Measurements from ENCODE around the gene GGTA1.
"Not testable (repeated sequence)": the region's sequence is repeated elsewhere in the genome, so short reads cannot be mapped to it uniquely, and the experiment has no call there.

GGTA1 gene

DNA sequence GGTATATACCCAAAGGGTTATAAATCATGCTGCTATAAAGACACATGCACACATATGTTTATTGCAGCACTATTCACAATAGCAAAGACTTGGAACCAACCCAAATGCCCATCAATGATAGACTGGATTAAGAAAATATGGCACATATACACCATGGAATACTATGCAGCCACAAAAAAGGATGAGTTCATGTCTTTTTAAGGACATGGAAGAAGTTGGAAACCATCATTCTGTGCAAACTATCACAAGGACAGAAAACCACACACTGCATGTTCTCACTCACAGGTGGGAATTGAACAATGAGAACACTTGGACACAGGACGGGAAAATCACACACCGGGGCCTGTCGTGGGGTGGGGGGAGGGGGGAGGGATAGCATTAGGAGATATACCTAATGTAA, 62.6 kb downstream of the GGTA1 start:
- H3K27ac ChIP-seq (ENCODE audit: low read depth, low read length); H3K27me3 ChIP-seq (ENCODE audit: control insufficient read depth in 5 of 5, insufficient read depth in 4 of 5, low read length in 5 of 5); H3K4me1 ChIP-seq (ENCODE audit: control insufficient read depth in 5 of 5, insufficient read depth in 5 of 5, low read length in 5 of 5); H3K36me3 ChIP-seq (ENCODE audit: control insufficient read depth in 5 of 5, insufficient read depth in 5 of 5, low read length in 5 of 5); H3K9me3 ChIP-seq (ENCODE audit: control insufficient read depth in 5 of 5, low read length in 5 of 5); H3K9ac ChIP-seq (ENCODE audit: low read length in 5 of 5); H3K4me3 ChIP-seq (ENCODE audit: low read depth in 1 of 5, low read length in 5 of 5): not testable (repeated sequence)

DNA sequence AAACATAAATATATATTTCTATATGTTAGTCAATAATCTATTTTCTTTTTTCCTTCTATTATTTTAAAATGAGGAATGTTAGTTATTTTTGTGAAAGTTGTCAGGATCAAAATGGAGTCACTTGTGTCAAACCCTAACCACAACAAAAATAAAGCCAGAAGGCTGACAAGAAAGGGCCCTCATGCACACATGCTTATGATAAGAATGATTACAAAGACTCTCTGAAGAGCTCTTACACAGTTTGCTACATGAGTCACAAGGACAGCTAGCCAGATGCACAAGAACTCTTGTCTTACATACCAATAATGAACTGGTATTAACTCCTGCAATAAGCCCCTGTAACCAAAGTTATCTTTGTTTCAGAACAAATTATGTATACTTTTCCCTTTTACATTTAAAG, 64.7 kb downstream of the GGTA1 start:
- Histone ChIP-seq H3K4me3 (ENCODE audit: low read depth in 1 of 5, low read length in 5 of 5) (no peak overlapping the region), H3K27me3 (ENCODE audit: control insufficient read depth in 5 of 5, insufficient read depth in 4 of 5, low read length in 5 of 5) (no peaks in the 10 kb centered on the region)

DNA sequence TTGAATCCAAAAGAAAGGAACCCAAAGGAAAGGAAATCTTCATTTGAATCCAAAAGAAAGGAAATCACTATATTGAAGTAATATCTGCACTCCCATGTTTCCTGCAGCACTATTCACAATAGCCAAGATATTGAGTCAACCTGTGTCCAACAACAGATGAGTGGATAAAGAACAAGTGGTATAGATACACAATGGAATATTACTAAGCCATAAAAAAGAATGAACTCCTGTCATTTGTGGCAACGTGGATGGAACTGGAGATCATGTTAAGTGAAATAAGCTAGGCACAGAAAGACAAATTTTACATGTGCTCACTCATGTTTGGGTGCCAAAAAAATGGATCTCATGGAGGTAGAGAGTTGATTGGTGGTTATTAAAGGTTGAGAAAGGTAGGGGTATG, 71.7 kb downstream of the GGTA1 start:
- Histone ChIP-seq H3K9me3 (ENCODE audit: control insufficient read depth in 5 of 5, low read length in 5 of 5) (peaks cover 0 to 3% (median 0%) of the 10 kb centered on the region in 5 donors), H3K4me1 (ENCODE audit: control insufficient read depth in 5 of 5, insufficient read depth in 5 of 5, low read length in 5 of 5) (no peaks in the 10 kb centered on the region), H3K9ac (ENCODE audit: low read length in 5 of 5) (no peak overlapping the region), H3K4me3 (ENCODE audit: low read depth in 1 of 5, low read length in 5 of 5) (no peak overlapping the region), H3K27me3 (ENCODE audit: control insufficient read depth in 5 of 5, insufficient read depth in 4 of 5, low read length in 5 of 5) (no peaks in the 10 kb centered on the region), H3K36me3 (ENCODE audit: control insufficient read depth in 5 of 5, insufficient read depth in 5 of 5, low read length in 5 of 5) (no peaks in the 10 kb centered on the region), H3K27ac (ENCODE audit: low read depth, low read length) (no peak overlapping the region)

More for the DNA sequence above, 64.7 kb downstream of the GGTA1 start:
- Histone ChIP-seq H3K4me1 (ENCODE audit: control insufficient read depth in 5 of 5, insufficient read depth in 5 of 5, low read length in 5 of 5) (no peaks in the 10 kb centered on the region), H3K9ac (ENCODE audit: low read length in 5 of 5) (no peak overlapping the region), H3K9me3 (ENCODE audit: control insufficient read depth in 5 of 5, low read length in 5 of 5) (no peaks in the 10 kb centered on the region), H3K27ac (ENCODE audit: low read depth, low read length) (no peak overlapping the region), H3K36me3 (ENCODE audit: control insufficient read depth in 5 of 5, insufficient read depth in 5 of 5, low read length in 5 of 5) (no peaks in the 10 kb centered on the region)

DNA sequence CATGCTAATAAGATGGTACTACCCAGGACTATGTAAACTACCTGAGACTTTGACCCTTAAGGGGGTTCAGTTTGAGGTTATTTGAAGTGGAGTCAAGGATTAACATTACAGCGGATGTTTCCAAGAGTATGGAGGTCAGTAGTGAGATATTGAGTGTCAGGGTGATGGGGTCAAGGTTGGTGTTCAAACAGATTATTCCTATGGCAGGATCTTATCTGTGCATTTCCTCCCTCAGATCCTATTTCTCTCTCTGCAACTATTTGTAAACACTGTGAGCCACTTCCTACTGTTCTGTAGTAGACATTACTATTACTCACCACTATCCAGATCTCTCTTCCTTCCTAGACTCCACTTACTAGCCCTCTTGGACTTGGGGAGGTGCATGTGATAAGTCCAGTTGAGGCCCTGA, 75.6 kb downstream of the GGTA1 start:
- Histone ChIP-seq H3K4me3 (ENCODE audit: low read depth in 1 of 5, low read length in 5 of 5) (no peak overlapping the region), H3K27me3 (ENCODE audit: control insufficient read depth in 5 of 5, insufficient read depth in 4 of 5, low read length in 5 of 5) (peaks cover 0 to 2% (median 0%) of the 10 kb centered on the region in 5 donors), H3K4me1 (ENCODE audit: control insufficient read depth in 5 of 5, insufficient read depth in 5 of 5, low read length in 5 of 5) (no peaks in the 10 kb centered on the region), H3K36me3 (ENCODE audit: control insufficient read depth in 5 of 5, insufficient read depth in 5 of 5, low read length in 5 of 5) (no peaks in the 10 kb centered on the region), H3K9me3 (ENCODE audit: control insufficient read depth in 5 of 5, low read length in 5 of 5) (peaks cover 0 to 3% (median 0%) of the 10 kb centered on the region in 5 donors), H3K27ac (ENCODE audit: low read depth, low read length) (no peak overlapping the region), H3K9ac (ENCODE audit: low read length in 5 of 5) (no peak overlapping the region)

DNA sequence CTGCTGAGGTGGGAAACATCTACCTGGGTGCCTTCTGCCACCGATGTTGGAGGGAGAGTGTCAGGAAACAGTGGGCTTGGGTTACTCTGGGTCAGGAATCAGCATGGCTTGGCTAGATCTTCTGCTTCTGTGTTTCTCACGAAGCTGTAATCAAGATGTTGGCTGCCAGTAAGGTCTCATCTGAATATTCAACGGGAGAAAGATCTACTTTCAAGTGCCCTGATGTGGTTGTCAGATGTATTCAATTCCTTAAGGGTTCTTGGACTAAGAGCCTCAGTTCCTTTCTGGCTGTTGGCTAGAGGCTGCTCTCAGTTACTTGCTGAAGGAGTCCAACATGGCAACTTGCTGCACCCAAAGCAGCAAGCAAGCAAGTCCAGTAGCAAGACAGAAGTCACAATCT, 87.7 kb downstream of the GGTA1 start:
- Histone ChIP-seq H3K4me1 (ENCODE audit: control insufficient read depth in 5 of 5, insufficient read depth in 5 of 5, low read length in 5 of 5) (peaks cover 0 to 7% (median 2%) of the 10 kb centered on the region in 5 donors), H3K4me3 (ENCODE audit: low read depth in 1 of 5, low read length in 5 of 5) (no peak overlapping the region), H3K9me3 (ENCODE audit: control insufficient read depth in 5 of 5, low read length in 5 of 5) (no peaks in the 10 kb centered on the region), H3K27ac (ENCODE audit: low read depth, low read length) (no peak overlapping the region), H3K9ac (ENCODE audit: low read length in 5 of 5) (no peak overlapping the region), H3K27me3 (ENCODE audit: control insufficient read depth in 5 of 5, insufficient read depth in 4 of 5, low read length in 5 of 5) (no peaks in the 10 kb centered on the region), H3K36me3 (ENCODE audit: control insufficient read depth in 5 of 5, insufficient read depth in 5 of 5, low read length in 5 of 5) (no peaks in the 10 kb centered on the region)

- Histone ChIP-seq H3K4me3 (ENCODE audit: low read depth in 1 of 5, low read length in 5 of 5) (no peak overlapping the region), H3K27ac (ENCODE audit: low read depth, low read length) (no peak overlapping the region), H3K4me1 (ENCODE audit: control insufficient read depth in 5 of 5, insufficient read depth in 5 of 5, low read length in 5 of 5) (peaks cover 0 to 9% (median 2%) of the 10 kb centered on the region in 5 donors), H3K27me3 (ENCODE audit: control insufficient read depth in 5 of 5, insufficient read depth in 4 of 5, low read length in 5 of 5) (no peaks in the 10 kb centered on the region), H3K9me3 (ENCODE audit: control insufficient read depth in 5 of 5, low read length in 5 of 5) (no peaks in the 10 kb centered on the region), H3K36me3 (ENCODE audit: control insufficient read depth in 5 of 5, insufficient read depth in 5 of 5, low read length in 5 of 5) (no peaks in the 10 kb centered on the region), H3K9ac (ENCODE audit: low read length in 5 of 5) (no peak overlapping the region)
Measured at GRCh38 chr9:121405899-121406298, 93.7 kb downstream of the GGTA1 start.
